GM21381 (cell line): ENCODE results near the gene SLAIN1.
"Not testable (repeated sequence)": the region's sequence is repeated elsewhere in the genome, so short reads cannot be mapped to it uniquely, and the experiment has no call there.

Experiments
- ATAC-seq: cut with Tn5 transposase; IDR thresholded peaks from one replicate; pipeline ENCODE4 v1.9.1; 2021; ENCODE audit warnings: mild to moderate bottlenecking, moderate library complexity; ENCODE audit not compliant: unreplicated experiment

Gene SLAIN1

GRCh38 chr13:77697217-77698103 is at the start of gene SLAIN1:
Gene SLAIN1, plus strand, starts transcription at chr13:77697687. Its CDS starts 227 bp downstream, at chr13:77697914.
- ATAC-seq = peak; percentile 65

- no peak for ATAC-seq
Measured at GRCh38 chr13:77650409-77650808, 47.1 kb upstream of the SLAIN1 start.

- no peak for ATAC-seq
Measured at GRCh38 chr13:77653301-77653700, 44.2 kb upstream of the SLAIN1 start.

GRCh38 chr13:77660016-77660415 is 37.5 kb upstream of the SLAIN1 start:
- not testable (repeated sequence) for ATAC-seq

GRCh38 chr13:77660841-77661250 is 36.6 kb upstream of the SLAIN1 start:
- no peak for ATAC-seq

- not testable (repeated sequence) for ATAC-seq
Measured at GRCh38 chr13:77662301-77662700, 35.2 kb upstream of the SLAIN1 start.

GRCh38 chr13:77662831-77663230 is 34.7 kb upstream of the SLAIN1 start:
- ATAC-seq = not testable (repeated sequence)

GRCh38 chr13:77674852-77675251 is 22.6 kb upstream of the SLAIN1 start:
- no peak for ATAC-seq

- no peak for ATAC-seq
Measured at GRCh38 chr13:77678691-77679235, 18.7 kb upstream of the SLAIN1 start.

GRCh38 chr13:77687799-77688198 is 9.7 kb upstream of the SLAIN1 start:
- ATAC-seq = no peak

GRCh38 chr13:77691871-77692270 is 5.6 kb upstream of the SLAIN1 start:
- no peak for ATAC-seq

- no peak for ATAC-seq
Measured at GRCh38 chr13:77692746-77693448, 4.6 kb upstream of the SLAIN1 start.

GRCh38 chr13:77693449-77693940 is 4.0 kb upstream of the SLAIN1 start:
- no peak for ATAC-seq

GRCh38 chr13:77696006-77696878 is 1.2 kb upstream of the SLAIN1 start:
- ATAC-seq = no peak

GRCh38 chr13:77696879-77697216 is 639 bp upstream of the SLAIN1 start:
- ATAC-seq = peak; percentile 0

GRCh38 chr13:77698201-77699058 is 943 bp downstream of the SLAIN1 start:
- ATAC-seq = peak; percentile 22

- ATAC-seq = no peak
Measured at GRCh38 chr13:77699059-77699680, 1.7 kb downstream of the SLAIN1 start.

GRCh38 chr13:77701305-77701704 is 3.8 kb downstream of the SLAIN1 start:
- no peak for ATAC-seq

GRCh38 chr13:77702366-77702765 is 4.9 kb downstream of the SLAIN1 start:
- ATAC-seq = no peak
